ENCODE data around the gene GRIK2.

GRIK2 gene

DNA sequence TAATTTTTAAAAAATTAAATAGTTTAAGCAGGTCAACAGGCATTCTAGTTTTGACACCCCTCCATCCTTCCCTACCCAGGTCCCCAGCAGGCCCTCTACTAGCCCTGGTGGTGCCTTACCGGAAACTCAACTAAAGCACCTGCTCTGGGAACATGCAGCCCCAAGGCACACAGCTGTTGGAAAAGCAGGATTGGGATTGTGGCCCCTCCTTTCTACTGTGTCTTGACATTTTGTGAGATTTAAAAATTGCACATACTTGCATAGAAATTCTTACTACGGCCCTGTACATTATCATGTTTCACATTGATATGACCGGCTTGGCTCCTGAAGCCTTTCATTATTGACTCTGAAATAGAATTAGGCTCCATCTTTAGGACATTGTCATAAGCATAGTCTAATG, 423.2 kb downstream of the GRIK2 start:
- no peak for DNase-seq

- DNase-seq, result no peak
Observed at GRCh38 chr6:101818051-101818450, 424.5 kb downstream of the GRIK2 start.

GRCh38 chr6:101824551-101825345, 431.2 kb downstream of the GRIK2 start:
- no peak for DNase-seq

DNA sequence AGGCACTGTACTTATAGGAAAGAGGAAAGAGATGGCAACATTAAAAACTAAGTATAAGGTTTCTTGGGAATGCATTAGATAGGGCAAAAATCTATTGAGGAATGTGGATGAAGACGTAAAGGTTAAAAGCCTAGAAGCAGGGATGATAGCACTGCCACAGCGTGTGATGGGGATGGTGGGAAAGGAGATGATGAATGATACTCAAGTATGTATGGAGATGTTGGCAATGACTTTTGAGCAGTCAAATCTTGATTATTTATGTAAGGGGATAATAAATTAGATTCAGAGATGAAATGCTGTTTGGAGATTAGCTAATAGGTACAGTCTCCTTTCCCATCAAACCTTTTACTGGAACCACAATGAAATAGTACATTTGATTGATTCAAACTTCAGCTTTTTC, 432.8 kb downstream of the GRIK2 start:
- DNase-seq, result no peak

DNA sequence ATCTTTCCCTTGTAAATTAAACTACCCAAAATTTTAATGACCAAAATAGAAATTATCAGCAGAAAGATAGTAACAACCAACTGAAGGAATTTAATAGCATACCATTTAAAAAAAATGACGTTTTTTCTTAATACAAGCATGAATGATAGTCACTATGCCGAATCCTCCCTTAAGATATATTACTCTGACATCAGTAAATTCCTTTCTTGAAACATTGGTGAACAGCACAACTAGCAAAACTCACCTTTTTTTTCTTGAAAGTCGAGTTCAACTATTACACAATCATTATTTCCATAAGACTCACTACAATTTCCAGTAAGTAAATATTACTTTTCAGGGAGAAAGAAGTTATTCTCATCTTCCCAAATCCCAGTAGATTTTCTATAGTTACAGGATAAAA, 433.2 kb downstream of the GRIK2 start:
- DNase-seq, result no peak

GRCh38 chr6:101830501-101831031, 437.1 kb downstream of the GRIK2 start:
- no peak for DNase-seq

DNA sequence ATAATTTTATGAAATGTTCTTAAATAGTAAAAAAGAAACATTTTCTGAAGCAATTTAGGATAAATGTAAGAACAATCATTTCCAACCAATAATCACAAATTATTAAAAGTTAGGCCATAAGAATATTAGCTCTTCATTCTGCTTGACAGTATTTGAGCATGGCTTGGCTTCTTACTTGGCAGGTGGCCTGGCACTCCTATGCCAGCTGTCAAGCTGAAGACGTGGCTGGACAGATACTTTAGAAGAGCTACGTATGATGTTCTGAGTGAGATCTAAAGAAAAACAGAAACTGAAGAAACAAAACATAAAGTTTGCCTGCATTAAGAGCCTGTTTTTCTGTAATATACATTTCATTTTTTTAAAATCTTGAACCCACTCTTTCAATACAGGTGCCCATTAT, 438.9 kb downstream of the GRIK2 start:
- DNase-seq, result no peak

- no peak for DNase-seq
Observed at GRCh38 chr6:101840100-101840499, 446.6 kb downstream of the GRIK2 start.

GRCh38 chr6:101845172-101845571, 451.7 kb downstream of the GRIK2 start:
- DNase-seq, result no peak

DNA sequence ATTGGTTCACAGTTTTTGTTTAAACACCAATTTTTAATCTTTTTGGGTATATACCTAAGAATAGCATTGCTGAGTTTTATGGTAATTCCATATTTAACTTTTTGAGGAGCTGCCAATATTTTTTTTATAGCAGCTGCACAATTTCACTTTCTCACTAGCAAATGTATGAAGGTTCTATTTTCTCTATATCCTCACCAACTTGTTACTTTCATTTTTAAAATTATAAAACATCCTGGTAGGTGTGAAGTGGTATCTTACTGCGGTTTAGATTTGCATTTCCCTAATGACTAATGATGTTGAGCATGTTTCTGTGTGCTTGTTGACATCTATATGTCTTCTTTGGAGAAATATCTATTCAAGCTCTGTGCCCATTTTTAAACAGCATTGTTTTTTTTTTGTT, 452.1 kb downstream of the GRIK2 start:
- no peak for DNase-seq

- no peak for DNase-seq
Observed at GRCh38 chr6:101847690-101848089, 454.2 kb downstream of the GRIK2 start.

- DNase-seq, result no peak
Observed at GRCh38 chr6:101851911-101852310, 458.4 kb downstream of the GRIK2 start.

- DNase-seq, result no peak
Observed at GRCh38 chr6:101853231-101854085, 459.9 kb downstream of the GRIK2 start.

DNA sequence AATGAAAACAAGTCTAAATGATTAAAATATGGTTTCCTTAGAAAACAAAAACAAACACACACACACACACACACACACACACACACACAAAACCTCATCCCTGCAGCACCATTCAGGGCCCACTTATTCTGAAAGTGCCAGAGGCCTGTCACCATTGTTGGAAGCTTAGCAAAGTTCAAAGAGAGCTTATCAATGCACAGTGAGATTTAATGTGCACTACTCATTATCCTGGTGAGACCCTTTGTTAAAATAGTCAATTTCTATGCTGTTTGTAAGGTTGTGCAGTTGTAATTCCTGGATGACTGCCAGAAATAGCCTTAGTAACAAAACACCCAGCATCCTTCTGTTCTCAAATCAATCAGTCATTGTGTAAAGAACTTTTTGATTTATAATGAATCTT, 482.9 kb downstream of the GRIK2 start:
- DNase-seq, result no peak

DNA sequence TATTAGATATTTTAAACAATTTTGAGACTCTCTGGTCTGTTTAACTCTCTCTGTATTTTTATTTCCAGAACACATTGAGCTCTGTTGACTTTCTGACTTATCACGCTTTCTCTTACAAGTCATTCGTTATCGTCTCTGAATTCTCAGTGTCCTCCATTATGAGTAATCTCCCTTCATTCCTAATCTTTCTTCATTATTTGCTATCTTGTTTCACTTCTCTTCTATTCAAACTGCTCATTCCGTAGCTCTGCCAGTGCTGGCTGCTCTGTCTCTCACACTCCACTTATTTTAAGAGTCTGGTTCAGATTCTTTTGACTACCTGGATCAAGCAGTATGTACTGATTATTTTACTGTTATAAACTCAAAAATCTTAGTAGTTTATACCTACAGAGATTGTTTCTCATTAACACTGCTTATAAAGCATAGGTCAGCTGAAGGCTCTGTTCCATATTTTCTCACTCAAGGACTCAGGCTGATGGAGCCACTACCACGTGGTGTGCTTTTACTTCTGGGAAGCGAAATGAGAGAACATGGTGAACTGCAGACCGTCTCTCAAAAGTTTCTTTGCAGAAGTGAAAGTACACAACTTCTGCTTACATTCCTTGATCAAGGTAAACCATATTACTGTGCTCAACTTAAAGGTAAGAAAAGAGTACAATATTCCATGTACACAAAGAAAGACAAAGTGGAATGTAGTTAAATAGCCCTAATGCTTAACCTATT, 485.2 kb downstream of the GRIK2 start:
- DNase-seq, result no peak

GRCh38 chr6:101879782-101880181, 486.3 kb downstream of the GRIK2 start:
- no peak for DNase-seq

GRCh38 chr6:101883505-101883904, 490.0 kb downstream of the GRIK2 start:
- DNase-seq, result no peak

- DNase-seq, result no peak
Observed at GRCh38 chr6:101887532-101887931, 494.0 kb downstream of the GRIK2 start.

DNA sequence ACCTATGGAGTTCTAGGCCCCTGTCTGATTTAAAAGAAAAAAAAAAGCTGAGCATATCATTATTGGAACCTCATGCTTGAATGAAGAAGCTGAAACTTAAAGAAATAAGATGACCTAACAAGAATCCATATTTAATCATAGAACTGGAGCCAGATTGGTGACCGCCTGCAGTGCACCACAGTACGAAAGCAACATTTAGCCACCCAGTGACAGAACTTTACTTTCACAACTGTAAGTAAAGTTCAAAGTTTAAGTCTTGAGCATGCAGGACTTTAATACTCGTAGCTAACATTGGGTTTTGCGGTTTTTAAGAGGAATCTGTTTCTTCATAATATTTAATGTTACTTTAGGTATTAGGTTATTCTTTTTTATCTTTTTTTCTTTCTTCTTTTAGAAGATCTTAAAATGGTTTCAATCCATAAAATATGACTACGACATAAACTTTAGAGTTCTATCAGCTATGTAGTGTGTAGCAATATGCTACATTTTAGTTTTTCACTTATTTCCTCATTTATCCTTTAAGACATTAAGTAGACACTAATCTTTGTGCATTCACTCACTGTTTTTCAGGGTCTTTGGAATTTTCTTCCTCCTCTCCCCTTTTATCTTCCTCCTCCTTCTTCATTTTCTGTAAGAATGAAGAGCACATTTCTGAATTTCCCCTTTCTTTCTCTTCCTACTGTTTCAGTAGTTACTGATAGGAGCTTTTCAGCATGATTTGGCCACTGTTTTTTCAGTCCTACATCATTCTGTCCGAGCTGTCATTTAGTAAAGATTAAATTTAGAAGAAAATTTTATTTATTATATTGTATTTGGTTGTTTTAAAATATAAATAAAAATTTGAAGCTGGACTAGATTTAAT, 514.1 kb downstream of the GRIK2 start:
- no peak for DNase-seq

DNA sequence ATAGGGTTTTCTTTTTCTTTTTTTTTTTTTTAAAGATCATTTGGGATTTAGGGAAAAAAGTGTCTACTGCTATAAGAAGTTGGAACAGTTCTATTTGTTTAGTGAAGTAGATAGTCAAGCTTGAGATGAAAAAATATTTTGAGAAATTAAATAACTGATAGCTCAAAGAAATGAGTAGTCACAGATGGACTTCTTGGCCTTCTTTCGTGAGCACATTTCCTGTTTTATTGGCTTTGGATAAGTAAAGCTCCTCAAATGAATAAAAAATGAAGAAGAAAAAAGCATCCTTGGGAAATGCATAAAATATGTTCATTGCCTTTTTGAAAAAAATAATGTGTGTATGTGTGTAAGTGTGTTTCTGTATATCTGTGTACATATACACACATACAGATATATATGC, 515.9 kb downstream of the GRIK2 start:
- no peak for DNase-seq

DNA sequence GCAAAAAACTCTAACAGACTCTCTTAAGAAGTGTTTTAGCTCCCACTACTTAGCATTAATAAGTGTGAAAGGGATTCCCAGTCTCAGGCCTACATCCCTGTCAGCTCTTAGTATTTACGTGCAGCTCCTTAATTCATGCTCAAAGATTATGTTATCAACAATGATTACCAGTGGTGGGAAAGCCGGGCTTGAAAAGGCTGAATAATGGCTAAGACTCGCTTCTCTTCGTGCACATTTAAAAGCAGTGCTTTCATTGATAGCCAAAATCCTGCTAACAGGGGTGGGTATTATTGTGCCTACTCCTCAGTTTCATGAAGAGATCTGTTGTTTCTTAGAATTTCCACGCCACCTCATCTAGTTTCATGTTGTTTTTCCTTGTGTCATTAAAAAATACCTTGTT, 518.8 kb downstream of the GRIK2 start:
- DNase-seq, result no peak

DNA sequence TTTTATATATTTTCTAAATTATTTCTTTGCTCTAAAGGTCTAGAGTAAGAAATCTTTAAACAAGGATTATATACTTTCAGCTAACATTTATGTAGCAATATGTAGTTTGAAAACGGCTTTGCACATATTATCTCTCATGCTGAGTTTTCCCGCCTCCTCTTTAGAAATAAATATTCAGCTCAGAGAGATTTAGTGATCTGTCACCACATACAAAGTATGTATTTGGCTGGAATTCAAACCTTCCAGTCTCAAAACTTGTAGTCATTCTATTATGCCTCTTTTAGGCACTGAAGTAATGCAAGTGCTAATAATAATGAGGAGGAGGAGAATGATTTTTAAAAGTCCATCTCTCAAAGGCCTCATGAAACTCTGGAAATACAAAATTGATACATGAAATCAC, 525.0 kb downstream of the GRIK2 start:
- no peak for DNase-seq
